HG03135 (cell line): ENCODE data around the gene HNRNPR.
A peak's percentile ranks its signal among the peaks of the same experiment; 100 is the strongest.

Experiments used
- ATAC-seq: cut with Tn5 transposase; IDR thresholded peaks from one replicate; pipeline ENCODE4 v1.9.1; 2021; ENCODE audit warnings: mild to moderate bottlenecking, moderate library complexity; ENCODE audit not compliant: unreplicated experiment

HNRNPR gene

GRCh38 chr1:23369335-23370013 is 25.4 kb upstream of the HNRNPR start, which contains the start of gene ZNF436:
Gene ZNF436, minus strand, starts transcription at chr1:23369836. Its CDS starts 1,831 bp downstream, at chr1:23368005.
- ATAC-seq = no peak

DNA sequence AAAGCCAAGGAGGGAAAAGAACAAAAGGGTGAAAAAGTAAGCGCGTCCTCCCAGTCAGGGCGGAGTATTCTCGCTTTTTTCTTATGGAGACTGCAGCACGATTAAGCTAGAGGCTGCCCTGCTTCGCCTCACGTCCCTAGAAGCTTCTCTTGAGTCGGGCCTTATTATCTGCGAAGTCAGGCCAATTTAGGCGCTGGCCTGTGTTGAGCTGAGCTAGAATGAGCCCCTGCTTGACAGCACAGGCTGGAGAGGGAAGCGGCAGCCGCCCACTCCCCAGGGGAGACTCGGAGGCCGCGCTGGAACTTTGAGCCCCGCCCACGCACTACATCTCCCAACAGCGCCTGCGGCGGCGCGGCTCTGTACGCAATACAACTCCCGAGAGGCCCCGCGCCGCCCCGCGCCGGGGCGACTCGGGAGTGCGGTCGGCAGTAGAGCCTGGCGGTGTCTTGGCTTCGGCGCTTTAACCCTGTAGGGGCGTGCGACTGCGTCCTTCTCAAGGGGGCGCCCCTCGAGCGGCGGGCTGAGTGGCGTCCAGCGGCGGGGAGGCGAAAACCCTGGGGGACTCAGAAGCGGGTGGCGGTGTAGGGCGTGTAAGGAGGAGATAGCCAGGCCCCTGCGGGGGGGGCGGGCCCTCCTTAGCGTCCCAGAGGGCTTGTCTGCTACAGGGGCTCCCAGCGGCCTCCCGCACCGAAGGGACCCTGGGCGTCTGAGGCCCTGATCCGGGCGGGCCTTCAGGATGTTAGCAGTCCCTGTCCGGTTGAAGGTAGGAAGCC is 24.7 kb upstream of the HNRNPR start:
- peak; percentile 64 for ATAC-seq

DNA sequence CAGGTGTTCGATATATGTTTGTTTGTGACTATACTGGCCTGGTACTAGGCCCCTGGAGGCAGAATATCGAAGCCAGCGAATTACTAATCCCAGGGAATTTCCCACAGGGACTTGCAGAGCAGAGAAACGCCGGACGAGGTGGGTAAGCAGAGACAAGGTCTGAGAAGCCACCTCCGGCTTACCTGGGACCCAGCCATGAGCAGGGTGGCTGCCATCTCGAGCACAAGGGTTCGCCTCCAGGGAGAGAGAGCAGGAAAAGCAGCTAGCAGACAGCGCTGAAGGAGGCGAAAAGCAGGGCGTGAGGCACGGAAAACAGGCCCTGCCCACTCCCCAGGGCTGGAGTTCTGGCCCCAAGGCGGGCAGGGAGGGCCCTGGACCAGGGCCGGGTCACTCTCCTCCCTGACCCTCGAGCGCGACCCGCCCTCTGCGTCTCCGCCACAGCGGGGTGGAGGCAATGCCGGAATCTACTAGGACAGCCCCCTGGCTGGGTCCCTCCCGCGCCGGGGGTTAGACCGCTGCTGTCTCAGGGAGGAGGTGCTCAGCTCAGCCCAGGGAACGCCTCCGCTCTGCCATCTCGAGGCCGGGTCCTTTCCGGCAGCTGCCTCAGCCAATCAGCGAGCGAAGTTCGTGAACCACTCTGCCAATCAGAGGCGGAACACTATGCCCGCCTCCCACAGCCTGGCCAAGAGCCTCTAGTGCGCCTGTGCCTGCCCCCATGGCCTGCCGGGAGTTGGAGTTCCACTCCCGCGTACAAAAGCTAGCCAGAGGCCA is 23.9 kb upstream of the HNRNPR start:
- ATAC-seq = peak; percentile 91

DNA sequence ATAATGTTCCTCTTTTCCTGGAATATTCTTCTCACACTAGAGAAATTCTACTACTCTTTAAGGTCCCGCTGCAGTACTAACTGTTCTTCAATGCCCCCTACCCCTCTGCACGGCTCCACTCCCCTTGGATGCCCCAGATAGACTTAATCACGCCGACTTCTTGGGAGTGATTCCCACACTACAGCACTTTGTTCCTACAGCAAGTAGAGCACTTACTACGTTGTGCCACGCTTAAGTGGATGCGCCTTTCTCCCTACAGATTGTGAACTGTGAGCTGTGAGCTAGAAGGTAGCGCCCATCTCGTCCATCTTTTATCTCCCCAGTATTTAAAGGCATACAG is 23.3 kb upstream of the HNRNPR start:
- ATAC-seq = no peak

DNA sequence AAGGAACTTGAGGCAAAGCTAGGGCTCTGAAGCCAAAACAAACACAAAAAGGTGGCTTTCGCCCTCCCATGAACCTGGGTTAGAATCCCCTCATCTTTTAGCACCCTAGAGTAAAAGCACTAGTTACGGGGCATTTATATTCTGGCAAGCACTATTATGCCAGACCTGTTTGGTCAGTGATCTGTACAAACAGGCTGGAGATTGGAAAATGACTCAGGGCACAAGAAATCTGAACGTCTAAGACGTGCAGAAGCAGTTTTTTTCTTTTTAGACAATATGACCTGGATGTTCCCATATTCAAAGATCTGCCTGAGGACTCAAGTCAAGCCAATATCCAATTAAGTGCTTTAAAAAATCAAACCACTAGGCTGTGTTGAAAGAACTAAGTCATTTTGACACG is 22.5 kb upstream of the HNRNPR start:
- no peak for ATAC-seq

GRCh38 chr1:23366146-23366545 is 22.1 kb upstream of the HNRNPR start:
- ATAC-seq = no peak

GRCh38 chr1:23362218-23362713 is 18.2 kb upstream of the HNRNPR start:
- no peak for ATAC-seq

DNA sequence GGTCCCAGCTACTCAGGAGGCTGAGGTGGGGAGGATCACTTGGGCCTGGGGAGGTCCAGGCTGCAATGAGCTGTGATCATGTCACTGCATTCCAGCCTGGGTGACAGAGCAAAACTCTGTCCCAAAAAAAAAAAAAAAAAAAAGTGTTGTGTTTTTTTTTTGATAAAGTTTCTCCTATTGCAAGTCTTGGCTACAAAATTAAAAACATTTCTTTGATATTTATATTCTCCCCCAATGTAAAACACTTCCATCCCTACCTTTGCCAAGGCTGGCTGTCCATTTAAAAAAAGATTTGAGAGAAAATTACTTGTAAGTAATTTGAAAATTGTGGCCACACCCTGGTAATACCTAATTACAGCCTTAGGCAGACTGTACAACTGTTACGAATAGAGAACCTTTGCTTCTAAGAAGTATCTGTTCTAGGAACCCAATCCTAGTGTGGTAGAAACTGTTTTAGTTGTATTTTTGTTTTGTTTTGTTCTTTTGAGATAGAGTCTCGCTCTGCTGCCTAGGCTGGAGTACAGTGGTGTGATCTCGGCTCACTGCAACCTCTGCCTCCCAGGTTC is 14.3 kb upstream of the HNRNPR start:
- no peak for ATAC-seq

DNA sequence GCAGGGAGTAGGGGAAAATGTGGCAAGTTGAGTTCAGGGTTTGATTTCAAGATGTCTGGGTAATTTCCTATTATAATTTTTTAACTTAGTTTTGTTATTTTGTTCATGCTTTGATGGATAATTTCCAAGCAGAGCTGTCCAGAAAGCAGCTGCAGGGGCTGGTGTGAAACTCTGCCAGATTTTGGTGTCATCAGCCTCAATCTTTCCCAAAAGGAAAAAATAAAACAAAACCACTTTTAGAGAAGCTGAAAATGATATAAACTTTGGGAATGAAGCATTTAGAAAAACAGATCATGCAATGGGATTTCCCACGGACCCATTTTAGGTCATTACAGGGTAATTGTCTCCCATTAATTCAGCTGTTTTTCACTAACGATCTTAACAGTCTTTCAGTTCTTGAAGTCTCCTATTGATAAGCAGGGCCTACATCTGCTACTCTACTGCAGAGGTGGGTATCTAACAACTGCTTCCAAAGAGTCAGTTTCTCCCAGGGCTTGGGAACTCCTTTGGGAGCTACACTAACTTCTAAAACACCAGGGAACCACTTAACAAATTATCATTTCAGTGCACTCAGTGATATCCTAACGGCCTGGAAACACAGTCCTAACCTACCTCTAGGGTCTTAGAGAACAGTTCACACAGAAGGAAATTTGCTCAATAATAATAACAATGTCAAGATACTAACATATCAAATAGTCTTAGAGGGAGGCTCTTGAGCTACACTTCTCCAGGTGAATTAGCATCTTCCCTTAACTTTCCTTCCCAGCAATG is 13.2 kb upstream of the HNRNPR start:
- no peak for ATAC-seq

- no peak for ATAC-seq
Measured at GRCh38 chr1:23356471-23357137, 12.5 kb upstream of the HNRNPR start.

GRCh38 chr1:23354245-23354644 is 10.2 kb upstream of the HNRNPR start:
- ATAC-seq = no peak

GRCh38 chr1:23352096-23352695 is 8.1 kb upstream of the HNRNPR start:
- ATAC-seq = no peak

- no peak for ATAC-seq
Measured at GRCh38 chr1:23345920-23346319, 1.8 kb upstream of the HNRNPR start.

GRCh38 chr1:23344987-23345472 is 946 bp upstream of the HNRNPR start:
- no peak for ATAC-seq

DNA sequence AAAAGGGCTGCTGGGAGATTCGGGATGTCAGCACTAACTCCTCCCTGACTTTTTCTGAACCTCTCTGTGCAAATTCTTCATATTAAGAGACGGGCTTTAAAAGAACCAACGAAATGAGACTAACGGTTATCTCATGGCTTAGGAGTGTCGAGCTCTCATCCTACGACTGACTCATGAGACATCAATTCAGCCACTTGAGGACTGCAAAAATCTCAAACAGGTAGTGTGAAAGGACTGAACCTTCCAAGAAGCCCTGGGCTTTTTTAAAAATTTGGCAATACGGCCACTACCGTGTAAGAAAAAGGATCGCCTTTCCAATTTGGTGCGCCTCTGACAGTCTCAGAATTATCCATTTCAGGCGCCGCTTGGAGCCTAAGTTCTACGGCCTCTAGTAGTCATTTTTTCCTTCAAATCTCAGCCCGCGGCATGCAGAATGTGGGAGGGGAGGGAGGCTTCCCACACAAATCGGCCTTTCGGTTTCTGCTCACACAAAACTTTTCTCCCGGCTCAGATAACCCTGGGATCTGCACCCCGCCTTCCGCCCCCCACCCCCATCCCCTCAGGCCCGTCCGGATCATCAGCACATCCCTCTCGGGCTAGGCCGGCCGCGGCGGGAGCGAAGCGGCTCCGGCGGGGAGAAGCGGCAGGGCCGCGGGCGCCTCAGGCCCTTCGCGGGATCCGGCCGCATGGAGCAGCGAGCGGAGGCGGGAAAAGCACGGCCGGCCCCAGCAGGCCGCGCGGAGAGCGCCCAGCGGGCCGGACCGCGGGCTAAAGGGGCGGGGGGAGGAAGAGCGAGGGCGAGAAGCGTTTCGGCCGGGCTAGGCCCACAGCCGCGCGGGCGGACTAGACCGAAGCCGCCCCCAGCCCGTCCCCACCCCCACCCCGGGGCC is 618 bp downstream of the HNRNPR start:
- ATAC-seq = peak; percentile 19

DNA sequence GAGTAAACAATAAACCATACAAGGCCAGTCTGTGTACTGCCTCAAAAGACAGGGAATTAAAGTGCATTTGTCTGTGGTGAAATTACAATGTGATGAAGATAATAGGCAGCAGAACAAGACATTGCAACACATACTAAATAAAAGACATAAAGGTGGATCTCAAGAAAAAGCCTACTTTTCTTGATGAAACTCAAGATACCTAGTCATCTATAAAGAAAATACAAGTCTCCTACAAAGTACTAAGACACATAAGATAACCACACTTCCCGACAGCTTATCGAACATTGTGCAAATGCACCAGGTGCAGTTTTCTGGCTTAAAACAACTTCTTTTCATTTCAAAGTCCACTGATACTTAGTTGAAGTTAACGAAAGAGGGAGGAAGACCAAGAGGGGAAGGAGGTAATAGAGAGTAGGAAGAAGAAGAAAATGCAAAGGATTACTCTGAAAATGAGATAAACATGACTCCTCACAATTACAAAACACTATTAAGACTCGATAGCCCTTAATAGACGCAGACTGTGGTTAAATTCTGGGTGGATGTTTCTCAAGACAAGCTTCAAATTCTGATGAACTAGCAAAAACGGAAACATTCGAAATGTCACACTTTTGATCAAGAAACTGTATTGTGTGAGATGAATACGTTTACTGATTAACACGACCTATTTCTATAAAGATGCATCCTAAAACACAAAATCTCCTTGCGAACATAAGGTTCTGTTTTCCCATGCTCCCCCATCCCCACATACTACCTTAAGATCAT is 2.0 kb downstream of the HNRNPR start:
- no peak for ATAC-seq

GRCh38 chr1:23339632-23340031 is 4.5 kb downstream of the HNRNPR start:
- no peak for ATAC-seq

DNA sequence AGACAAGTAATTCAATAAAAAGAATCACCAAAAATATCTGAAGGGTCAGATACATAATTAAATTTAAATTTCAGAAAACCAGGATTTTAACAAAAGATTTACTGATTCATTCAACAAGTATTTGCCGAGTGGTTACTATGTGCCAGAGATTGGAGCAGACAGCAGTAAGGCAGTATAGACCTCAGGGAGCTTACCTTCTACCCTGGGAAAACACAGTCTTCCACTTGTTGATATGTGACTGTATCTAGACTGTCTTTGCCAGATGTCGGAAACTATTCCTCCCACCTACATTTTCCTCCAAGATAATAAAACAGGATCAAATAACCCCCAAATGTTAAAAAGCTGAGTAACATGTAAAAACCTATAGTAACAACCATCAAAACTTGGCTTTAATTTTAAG is 6.2 kb downstream of the HNRNPR start:
- no peak for ATAC-seq
